T1000 (cell line): Measurements from ENCODE around the gene ODF2L.

Experiments used
- DNase-seq: peaks from one replicate; lab custom pipeline; 2025; ENCODE audit warnings: mixed read lengths; lab: John Stamatoyannopoulos, UW

Gene ODF2L

DNA sequence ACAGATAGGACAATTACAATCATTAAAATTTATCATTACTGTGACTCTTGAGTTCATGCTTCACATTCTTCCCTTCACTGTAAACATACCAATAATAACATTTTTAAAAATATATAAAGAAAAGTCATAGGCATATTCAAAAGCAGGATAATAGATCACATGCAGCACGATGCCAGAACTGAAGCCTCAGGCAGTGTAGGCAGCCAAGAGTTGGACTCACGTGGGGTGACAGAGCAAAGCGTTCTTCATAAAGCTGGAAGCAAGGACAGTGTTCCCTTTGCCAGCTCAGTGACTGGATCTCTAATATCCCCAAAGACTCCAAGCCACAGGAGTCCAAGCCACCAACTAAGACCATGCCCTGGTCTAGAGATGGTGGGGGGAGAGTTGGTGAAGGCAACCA lies 77.7 kb downstream of the ODF2L start:
- no peak for DNase-seq

DNA sequence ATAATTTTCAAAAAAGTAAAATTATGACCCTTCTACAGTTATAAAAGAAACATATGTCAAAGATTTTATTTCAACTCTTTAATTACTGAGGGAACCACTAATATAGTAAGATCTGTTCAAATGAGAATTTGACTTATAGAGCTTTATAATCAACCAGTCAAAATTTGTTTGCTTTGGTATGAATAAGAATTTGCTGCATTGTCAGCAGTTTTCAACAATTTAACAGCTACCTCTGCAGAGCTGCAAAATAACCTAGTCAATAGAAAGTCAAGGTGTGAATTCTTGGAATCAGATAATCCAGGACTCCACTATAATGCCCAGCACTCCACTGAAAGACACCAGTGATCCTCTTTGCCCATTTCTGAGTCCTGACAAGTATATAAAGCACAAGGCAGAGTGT lies 78.2 kb downstream of the ODF2L start:
- no peak for DNase-seq

DNA sequence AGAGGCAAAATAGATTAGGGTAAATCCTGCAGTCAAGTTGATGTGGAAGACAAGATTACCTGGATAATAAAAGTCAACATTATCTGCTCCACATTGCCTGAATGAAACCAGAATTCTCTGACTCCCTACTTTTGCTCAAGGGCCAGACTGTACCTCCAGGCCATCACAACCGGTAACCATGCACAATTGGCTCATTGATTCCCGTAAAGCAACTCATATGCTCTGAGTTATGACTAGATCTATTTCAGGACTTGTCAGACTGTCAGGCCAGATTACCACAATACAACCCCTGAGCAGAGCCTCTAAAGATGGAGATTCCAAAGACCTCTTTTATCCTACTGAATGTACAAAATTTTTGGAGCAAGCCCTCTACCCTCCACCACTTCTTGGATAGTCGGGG lies 90.4 kb downstream of the ODF2L start:
- no peak for DNase-seq

DNA sequence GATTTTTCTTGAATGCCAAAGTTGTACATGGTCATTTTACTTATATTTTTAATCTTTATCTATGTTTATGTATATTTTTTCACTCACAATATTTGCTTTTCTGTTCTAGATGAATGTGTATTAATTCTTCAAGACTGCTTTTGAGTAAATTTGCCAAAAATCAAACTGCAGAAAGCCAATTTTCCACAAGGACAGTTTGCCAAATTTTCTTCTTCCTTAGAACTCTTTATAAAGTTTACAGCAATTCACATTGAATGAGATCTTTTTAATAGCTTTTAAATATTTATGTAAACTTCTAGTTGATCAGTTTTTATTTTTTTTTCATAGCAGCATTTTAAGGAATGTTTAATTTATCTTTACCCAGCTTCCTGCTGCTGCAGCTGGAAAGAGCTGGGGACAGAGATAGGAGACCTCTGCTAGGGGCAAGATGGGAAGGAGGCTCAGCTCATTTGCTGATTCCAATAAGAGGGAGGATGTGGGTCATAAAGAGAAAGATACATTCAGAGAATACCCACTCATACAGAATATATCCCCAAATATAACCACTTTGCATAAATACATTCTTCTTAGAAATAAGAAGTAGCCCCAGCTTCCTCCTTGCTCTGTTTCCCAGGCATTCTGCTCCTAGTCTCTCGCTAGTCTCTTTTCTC lies 93.0 kb downstream of the ODF2L start:
- DNase-seq = no peak
